ENCODE measurements around the gene FBXO42. TPM values are rescaled to one million over a fixed set of nuclear protein-coding genes. Genes with fewer than 3 reads are reported as not detected.
"Not testable (repeated sequence)": the region's sequence is repeated elsewhere in the genome, so short reads cannot be mapped to it uniquely, and the experiment has no call there.

Gene FBXO42
- total and polyA plus RNA-seq, 5 donors from 2014 or later = 13.5 to 23.2 (median 21.7) TPM

- H3K36me3 Mint-ChIP-seq = peaks cover 18% of the 10 kb centered on the region
- DNase-seq (no peak), ATAC-seq (ENCODE audit: low read depth in 2 of 2) (no peak)
- H3K27me3 Mint-ChIP-seq = no peaks in the 10 kb centered on the region
- no peak overlapping the region for H3K4me3 Mint-ChIP-seq
- peaks cover 0 to 14% (median 10%) of the 10 kb centered on the region in 4 donors for H3K4me1 Mint-ChIP-seq
- Histone ChIP-seq H3K36me3 (ENCODE audit: control insufficient read depth, insufficient read depth, low read length) (peaks cover 44% of the 10 kb centered on the region), H3K27ac (ENCODE audit: insufficient read depth, low read length, poor library complexity, severe bottlenecking) (no peak overlapping the region), H3K4me1 (ENCODE audit: control insufficient read depth, insufficient read depth, low read length, poor library complexity, severe bottlenecking) (peaks cover 5% of the 10 kb centered on the region), H3K4me3 (ENCODE audit: low read depth, low read length) (no peak overlapping the region), H3K9me3 (ENCODE audit: control insufficient read depth in 2 of 2, low read length in 2 of 2) (no peaks in the 10 kb centered on the region), H3K27me3 (ENCODE audit: control insufficient read depth, insufficient read depth, low read length) (no peaks in the 10 kb centered on the region)
- H3K9me3 Mint-ChIP-seq = no peaks in the 10 kb centered on the region
- H3K27ac Mint-ChIP-seq = no peak overlapping the region
Measured at GRCh38 chr1:16248007-16248436, 104.3 kb downstream of the FBXO42 start.

- peaks cover 0 to 13% (median 10%) of the 10 kb centered on the region in 4 donors for H3K4me1 Mint-ChIP-seq
- H3K36me3 ChIP-seq (ENCODE audit: control insufficient read depth, insufficient read depth, low read length) = peaks cover 38% of the 10 kb centered on the region
- H3K27ac ChIP-seq (ENCODE audit: insufficient read depth, low read length, poor library complexity, severe bottlenecking) = no peak overlapping the region
- no peak overlapping the region for H3K27ac Mint-ChIP-seq
- peaks cover 12% of the 10 kb centered on the region for H3K36me3 Mint-ChIP-seq
- no peaks in the 10 kb centered on the region for H3K27me3 ChIP-seq (ENCODE audit: control insufficient read depth, insufficient read depth, low read length)
- no peaks in the 10 kb centered on the region for H3K27me3 Mint-ChIP-seq
- no peaks in the 10 kb centered on the region for H3K9me3 ChIP-seq (ENCODE audit: control insufficient read depth in 2 of 2, low read length in 2 of 2)
- H3K4me3 ChIP-seq (ENCODE audit: low read depth, low read length) = no peak overlapping the region
- peaks cover 5% of the 10 kb centered on the region for H3K4me1 ChIP-seq (ENCODE audit: control insufficient read depth, insufficient read depth, low read length, poor library complexity, severe bottlenecking)
- DNase-seq = no peak
- H3K9me3 Mint-ChIP-seq = no peaks in the 10 kb centered on the region
- ATAC-seq (ENCODE audit: low read depth in 2 of 2) = no peak
- H3K4me3 Mint-ChIP-seq = no peak overlapping the region
Measured at GRCh38 chr1:16247441-16247840, 104.8 kb downstream of the FBXO42 start.

GRCh38 chr1:16246961-16247360 lies 105.3 kb downstream of the FBXO42 start:
- H3K4me1 ChIP-seq (ENCODE audit: control insufficient read depth, insufficient read depth, low read length, poor library complexity, severe bottlenecking) = peaks cover 5% of the 10 kb centered on the region
- no peak overlapping the region for H3K4me3 ChIP-seq (ENCODE audit: low read depth, low read length)
- peaks cover 34% of the 10 kb centered on the region for H3K36me3 ChIP-seq (ENCODE audit: control insufficient read depth, insufficient read depth, low read length)
- DNase-seq (no peak), ATAC-seq (ENCODE audit: low read depth in 2 of 2) (no peak)
- H3K4me1 Mint-ChIP-seq = peaks cover 0 to 13% (median 9%) of the 10 kb centered on the region in 4 donors
- no peaks in the 10 kb centered on the region for H3K9me3 ChIP-seq (ENCODE audit: control insufficient read depth in 2 of 2, low read length in 2 of 2)
- H3K27ac Mint-ChIP-seq = peak overlapping the region in 2 of 3 donors; percentile 38 to 40
- H3K27me3 Mint-ChIP-seq = no peaks in the 10 kb centered on the region
- no peaks in the 10 kb centered on the region for H3K27me3 ChIP-seq (ENCODE audit: control insufficient read depth, insufficient read depth, low read length)
- no peak overlapping the region for H3K27ac ChIP-seq (ENCODE audit: insufficient read depth, low read length, poor library complexity, severe bottlenecking)
- H3K9me3 Mint-ChIP-seq = no peaks in the 10 kb centered on the region
- peaks cover 9% of the 10 kb centered on the region for H3K36me3 Mint-ChIP-seq
- H3K4me3 Mint-ChIP-seq = no peak overlapping the region

GRCh38 chr1:16246239-16246638 lies 106.0 kb downstream of the FBXO42 start:
- not testable (repeated sequence) for H3K9me3 Mint-ChIP-seq; ATAC-seq (ENCODE audit: low read depth in 2 of 2); DNase-seq; H3K4me3 ChIP-seq (ENCODE audit: low read depth, low read length); H3K27me3 ChIP-seq (ENCODE audit: control insufficient read depth, insufficient read depth, low read length); H3K4me3 Mint-ChIP-seq; H3K36me3 Mint-ChIP-seq; H3K9me3 ChIP-seq (ENCODE audit: control insufficient read depth in 2 of 2, low read length in 2 of 2); H3K27me3 Mint-ChIP-seq; H3K27ac ChIP-seq (ENCODE audit: insufficient read depth, low read length, poor library complexity, severe bottlenecking); H3K4me1 ChIP-seq (ENCODE audit: control insufficient read depth, insufficient read depth, low read length, poor library complexity, severe bottlenecking)
- peak overlapping the region in 2 of 3 donors; percentile 42 to 71 for H3K27ac Mint-ChIP-seq
- peaks cover 0 to 13% (median 9%) of the 10 kb centered on the region in 4 donors for H3K4me1 Mint-ChIP-seq
- H3K36me3 ChIP-seq (ENCODE audit: control insufficient read depth, insufficient read depth, low read length) = peaks cover 27% of the 10 kb centered on the region

GRCh38 chr1:16245476-16246196 lies 106.6 kb downstream of the FBXO42 start:
- H3K36me3 ChIP-seq (ENCODE audit: control insufficient read depth, insufficient read depth, low read length) = peaks cover 21% of the 10 kb centered on the region
- peaks cover 0 to 13% (median 9%) of the 10 kb centered on the region in 4 donors for H3K4me1 Mint-ChIP-seq
- ATAC-seq (ENCODE audit: low read depth in 2 of 2) (no peak), DNase-seq (no peak)
- no peak overlapping the region for H3K27ac ChIP-seq (ENCODE audit: insufficient read depth, low read length, poor library complexity, severe bottlenecking)
- H3K36me3 Mint-ChIP-seq = peaks cover 5% of the 10 kb centered on the region
- peaks cover 5% of the 10 kb centered on the region for H3K4me1 ChIP-seq (ENCODE audit: control insufficient read depth, insufficient read depth, low read length, poor library complexity, severe bottlenecking)
- H3K27me3 Mint-ChIP-seq = no peaks in the 10 kb centered on the region
- H3K9me3 ChIP-seq (ENCODE audit: control insufficient read depth in 2 of 2, low read length in 2 of 2) = no peaks in the 10 kb centered on the region
- no peak overlapping the region for H3K4me3 Mint-ChIP-seq
- no peaks in the 10 kb centered on the region for H3K27me3 ChIP-seq (ENCODE audit: control insufficient read depth, insufficient read depth, low read length)
- peak overlapping the region in 1 of 3 donors; percentile 42 for H3K27ac Mint-ChIP-seq
- H3K4me3 ChIP-seq (ENCODE audit: low read depth, low read length) = no peak overlapping the region
- no peaks in the 10 kb centered on the region for H3K9me3 Mint-ChIP-seq

- Mint-ChIP-seq H3K27ac (peak overlapping the region in 1 of 3 donors; percentile 75), H3K27me3 (no peaks in the 10 kb centered on the region), H3K36me3 (peaks cover 5% of the 10 kb centered on the region), H3K4me1 (peaks cover 0 to 12% (median 6%) of the 10 kb centered on the region in 4 donors), H3K4me3 (peak overlapping the region in 1 of 4 donors; percentile 8), H3K9me3 (no peaks in the 10 kb centered on the region)
- no peaks in the 10 kb centered on the region for H3K27me3 ChIP-seq (ENCODE audit: control insufficient read depth, insufficient read depth, low read length)
- peaks cover 15% of the 10 kb centered on the region for H3K36me3 ChIP-seq (ENCODE audit: control insufficient read depth, insufficient read depth, low read length)
- no peak overlapping the region for H3K4me3 ChIP-seq (ENCODE audit: low read depth, low read length)
- no peaks in the 10 kb centered on the region for H3K9me3 ChIP-seq (ENCODE audit: control insufficient read depth in 2 of 2, low read length in 2 of 2)
- H3K27ac ChIP-seq (ENCODE audit: insufficient read depth, low read length, poor library complexity, severe bottlenecking) = no peak overlapping the region
- H3K4me1 ChIP-seq (ENCODE audit: control insufficient read depth, insufficient read depth, low read length, poor library complexity, severe bottlenecking) = peaks cover 5% of the 10 kb centered on the region
- DNase-seq (no peak), ATAC-seq (ENCODE audit: low read depth in 2 of 2) (no peak)
Measured at GRCh38 chr1:16244650-16245285, 107.5 kb downstream of the FBXO42 start.

- Mint-ChIP-seq H3K27ac (peak overlapping the region in 2 of 3 donors; percentile 71 to 75), H3K4me3 (peak overlapping the region in 2 of 4 donors; percentile 19 to 21)
- peak; percentile 54 to 86 (median 72) for DNase-seq
Measured at GRCh38 chr1:16243936-16244649, 108.2 kb downstream of the FBXO42 start.

More at GRCh38 chr1:16243936-16244649, 108.2 kb downstream of the FBXO42 start:
- Mint-ChIP-seq H3K9me3 (no peaks in the 10 kb centered on the region), H3K4me1 (peaks cover 0 to 10% (median 5%) of the 10 kb centered on the region in 4 donors), H3K27me3 (no peaks in the 10 kb centered on the region), H3K36me3 (peaks cover 5% of the 10 kb centered on the region)
- Histone ChIP-seq H3K27ac (ENCODE audit: insufficient read depth, low read length, poor library complexity, severe bottlenecking) (no peak overlapping the region), H3K9me3 (ENCODE audit: control insufficient read depth in 2 of 2, low read length in 2 of 2) (no peaks in the 10 kb centered on the region), H3K27me3 (ENCODE audit: control insufficient read depth, insufficient read depth, low read length) (no peaks in the 10 kb centered on the region), H3K4me1 (ENCODE audit: control insufficient read depth, insufficient read depth, low read length, poor library complexity, severe bottlenecking) (peaks cover 5% of the 10 kb centered on the region), H3K4me3 (ENCODE audit: low read depth, low read length) (no peak overlapping the region), H3K36me3 (ENCODE audit: control insufficient read depth, insufficient read depth, low read length) (peaks cover 14% of the 10 kb centered on the region)
- ATAC-seq (ENCODE audit: low read depth in 2 of 2) = peak; percentile 79 to 81

All from CD4-positive, CD25-positive, alpha-beta regulatory T cell (primary cell).